Activated CD8-positive, alpha-beta memory T cell treated with anti-CD3 and anti-CD28 coated beads, Interleukin-2, amount 50 U/mL, for 1 hour (primary cell): Measurements from ENCODE around the gene EVI5L.

ENCODE experiments used
- DNase-seq: peaks from one replicate; pipeline ENCODE4 v3.0.0-alpha.2; 2020; ENCODE audit errors: extremely low read depth

Gene EVI5L

GRCh38 chr19:7859831-7860713 lies 30.1 kb downstream of the EVI5L start:
- DNase-seq: no peak

- DNase-seq: no peak
These were observed 30.9 kb downstream of the EVI5L start for GRCh38 chr19:7860714-7861618.

- DNase-seq: no peak
These were observed 31.8 kb downstream of the EVI5L start for GRCh38 chr19:7861619-7862412.

GRCh38 chr19:7862413-7862951 lies 32.5 kb downstream of the EVI5L start:
- peak; percentile 14 for DNase-seq

GRCh38 chr19:7863157-7863970 lies 33.3 kb downstream of the EVI5L start:
- no peak for DNase-seq

- no peak for DNase-seq
These were observed 34.1 kb downstream of the EVI5L start for GRCh38 chr19:7863971-7864689.

GRCh38 chr19:7864690-7865074 lies 34.7 kb downstream of the EVI5L start:
- DNase-seq: no peak

- DNase-seq: no peak
These were observed 35.4 kb downstream of the EVI5L start for GRCh38 chr19:7865262-7865911.

- DNase-seq: no peak
These were observed 36.5 kb downstream of the EVI5L start for GRCh38 chr19:7866399-7867091.

GRCh38 chr19:7867092-7867844 lies 37.2 kb downstream of the EVI5L start:
- DNase-seq: no peak

- no peak for DNase-seq
These were observed 38.3 kb downstream of the EVI5L start for GRCh38 chr19:7868326-7868670.

- no peak for DNase-seq
These were observed 38.8 kb downstream of the EVI5L start for GRCh38 chr19:7868671-7869452.

GRCh38 chr19:7869453-7869909 lies 39.5 kb downstream of the EVI5L start:
- no peak for DNase-seq

GRCh38 chr19:7869910-7870511 lies 40.0 kb downstream of the EVI5L start:
- DNase-seq: no peak

GRCh38 chr19:7870571-7871436 lies 40.8 kb downstream of the EVI5L start:
- DNase-seq: no peak
